GM13976 (cell line): Measurements from ENCODE around the gene MED6.

Experiments used
- DNase-seq: peaks from one replicate; pipeline ENCODE4 v3.0.0; 2012; ENCODE audit warnings: low spot score
- CTCF ChIP-seq: IDR thresholded peaks from 2 replicates; pipeline ENCODE4 v1.5.1; 2012; ENCODE audit warnings: borderline replicate concordance, mild to moderate bottlenecking; ENCODE audit not compliant: insufficient read depth; ENCODE audit errors: extremely low read depth, missing control alignments, control extremely low read depth
- in situ Hi-C: fragments of 300-500 bp; cut with MboI; formaldehyde crosslinking; loops from one replicate; pipeline ENCODE4 v1.12.0; 2022; ENCODE audit warnings: low sequenced_read_pairs, mixed read lengths, inconsistent platforms; ENCODE audit not compliant: unreplicated experiment

The MED6 gene

GRCh38 chr14:70602254-70602653 is 1.8 kb upstream of the MED6 start:
- peak; percentile 34 for DNase-seq
- no peak for TF ChIP-seq CTCF
- in situ Hi-C loops, result no loop called here

GRCh38 chr14:70601162-70601561 is 707 bp upstream of the MED6 start:
- in situ Hi-C loops, result no loop called here
- DNase-seq, result no peak

GRCh38 chr14:70599345-70599744 is 1.1 kb downstream of the MED6 start:
- in situ Hi-C loops, result no loop called here
- TF ChIP-seq CTCF, result no peak
- DNase-seq, result no peak

More at GRCh38 chr14:70601162-70601561, 707 bp upstream of the MED6 start:
- TF ChIP-seq CTCF, result no peak

GRCh38 chr14:70597731-70598130 is 2.7 kb downstream of the MED6 start:
- DNase-seq, result no peak
- in situ Hi-C loops, result no loop called here
- no peak for TF ChIP-seq CTCF

- no peak for TF ChIP-seq CTCF
- no peak for DNase-seq
- in situ Hi-C loops, result no loop called here
Measured at GRCh38 chr14:70595443-70596185, 4.8 kb downstream of the MED6 start.

- in situ Hi-C loops, result no loop called here
- no peak for TF ChIP-seq CTCF
- no peak for DNase-seq
Measured at GRCh38 chr14:70594461-70594860, 6.0 kb downstream of the MED6 start.

GRCh38 chr14:70585231-70585630 is 15.2 kb downstream of the MED6 start:
- TF ChIP-seq CTCF, result peak; percentile 14
- DNase-seq, result peak; percentile 39
- in situ Hi-C loops, result no loop called here
